Endodermal cell (in vitro differentiated cells): ENCODE data around the gene ANKRD10. TPM values are rescaled to one million over a fixed set of nuclear protein-coding genes. Genes with fewer than 3 reads are reported as not detected.
A peak's percentile ranks its signal among the peaks of the same experiment; 100 is the strongest.

Experiments
- DNase-seq: peaks from one replicate; pipeline ENCODE4 v3.0.0-alpha.2; 2017
- H3K27ac ChIP-seq: 2 replicates; pipeline ENCODE4 v1.5.1; 2013; ENCODE audit warnings: mild to moderate bottlenecking, low read depth, low read length, moderate library complexity
- H3K27me3 ChIP-seq: 2 replicates; pipeline ENCODE4 v1.6.1; 2013; ENCODE audit warnings: mild to moderate bottlenecking, low read length, moderate library complexity; ENCODE audit not compliant: insufficient read depth, control insufficient read depth, poor library complexity, severe bottlenecking
- H3K36me3 ChIP-seq: 2 replicates; pipeline ENCODE4 v1.7.0; 2013; ENCODE audit warnings: mild to moderate bottlenecking, low read length, moderate library complexity; ENCODE audit not compliant: control insufficient read depth, insufficient read depth
- H3K4me1 ChIP-seq: one replicate; pipeline ENCODE4 v1.7.0; 2013; ENCODE audit warnings: low read length; ENCODE audit not compliant: control insufficient read depth, insufficient read depth
- H3K4me3 ChIP-seq: 2 replicates; pipeline ENCODE4 v1.5.1; 2013; ENCODE audit warnings: mild to moderate bottlenecking, low read length, moderate library complexity
- H3K9ac ChIP-seq: 2 replicates; pipeline ENCODE4 v1.6.1; 2013; ENCODE audit warnings: mild to moderate bottlenecking, low read length, moderate library complexity; ENCODE audit not compliant: poor library complexity, severe bottlenecking; ENCODE audit errors: extremely low read depth
- H3K9me3 ChIP-seq: 2 replicates; pipeline ENCODE4 v1.6.1; 2013; ENCODE audit warnings: mild to moderate bottlenecking, low read length, moderate library complexity; ENCODE audit not compliant: control insufficient read depth
- H3K27ac Mint-ChIP-seq: 2 replicates; pipeline ENCODE4 v1.8.0; 2020; ENCODE audit warnings: mixed read lengths
- H3K27me3 Mint-ChIP-seq: 2 replicates; pipeline ENCODE4 v1.8.0; 2021; ENCODE audit warnings: mild to moderate bottlenecking, mixed read lengths; ENCODE audit not compliant: insufficient read depth
- H3K36me3 Mint-ChIP-seq: 2 replicates; pipeline ENCODE4 v1.8.0; 2020; ENCODE audit warnings: low read depth, mixed read lengths
- H3K4me1 Mint-ChIP-seq: 2 replicates; pipeline ENCODE4 v1.8.0; 2020; ENCODE audit warnings: mixed read lengths
- H3K4me3 Mint-ChIP-seq: 2 replicates; pipeline ENCODE4 v1.8.0; 2020; ENCODE audit warnings: mild to moderate bottlenecking, moderate library complexity, mixed read lengths
- H3K9me3 Mint-ChIP-seq: 2 replicates; pipeline ENCODE4 v1.8.0; 2020; ENCODE audit warnings: mild to moderate bottlenecking, mixed read lengths
- CTCF ChIP-seq: fragments of 200-600 bp; sonication (generic); conservative IDR thresholded peaks from 2 replicates; pipeline ENCODE4 v1.5.0; 2021; ENCODE audit warnings: antibody characterized with exemption, mild to moderate bottlenecking
- WGBS, 2 experiments: methylation state at CpG; one replicate each; pipeline versions ENCODE4 v1.1.5 to v1.1.7; 2013; ENCODE audit warnings: missing lambda C conversion rate in 2 of 2, mixed read lengths in 1 of 2; ENCODE audit not compliant: insufficient coverage in 1 of 2, insufficient read length in 1 of 2; 5-methylcytosine and 5-hydroxymethylcytosine counted together
- total RNA-seq, 2 donors: library from RNA; stranded (reverse); fragmentation: NEBNext Ultra II Directional in 1 of 2; extraction: Animal tissue kit (Norgen Biotek cat#: 25700) in 1 of 2; gene quantifications; 2 replicates in 1 of 2; 3 replicates in 1 of 2; pipeline ENCODE4 v1.2.1, GENCODE V29; 2021

Gene ANKRD10
- total RNA-seq, 2 donors from 2014 or later: 148 to 182 TPM

- Histone ChIP-seq H3K27me3 (no peaks in the 10 kb centered on the region), H3K27ac (peak overlapping the region; percentile 48), H3K4me3 (no peak overlapping the region), H3K4me1 (no peaks in the 10 kb centered on the region), H3K9ac (no peak overlapping the region), H3K36me3 (peaks cover 28% of the 10 kb centered on the region), H3K9me3 (no peaks in the 10 kb centered on the region)
- 86% methylated on average over 1 of the region's 3 CpGs; no CpG with 5 or more reads in 1 of the 2 experiments for WGBS, 2 experiments
- no peaks in the 10 kb centered on the region for H3K27me3 Mint-ChIP-seq
- H3K4me3 Mint-ChIP-seq: no peak overlapping the region
- H3K36me3 Mint-ChIP-seq: peaks cover 11% of the 10 kb centered on the region
- peak overlapping the region; percentile 50 for H3K27ac Mint-ChIP-seq
- no peak for TF ChIP-seq CTCF
- H3K9me3 Mint-ChIP-seq: no peaks in the 10 kb centered on the region
- no peak for DNase-seq
- peaks cover 12% of the 10 kb centered on the region for H3K4me1 Mint-ChIP-seq
Measured at GRCh38 chr13:110888390-110888789, 26.5 kb downstream of the ANKRD10 start.

- TF ChIP-seq CTCF: no peak
- peaks cover 5% of the 10 kb centered on the region for H3K36me3 Mint-ChIP-seq
- DNase-seq: peak; percentile 62
- 75 to 85% methylated on average over 9 of the region's 9 CpGs for WGBS, 2 experiments
- H3K4me1 Mint-ChIP-seq: peaks cover 12% of the 10 kb centered on the region
- Histone ChIP-seq H3K9ac (no peak overlapping the region), H3K27me3 (no peaks in the 10 kb centered on the region), H3K4me3 (no peak overlapping the region), H3K27ac (peak overlapping the region; percentile 48), H3K4me1 (no peaks in the 10 kb centered on the region), H3K36me3 (peaks cover 22% of the 10 kb centered on the region), H3K9me3 (no peaks in the 10 kb centered on the region)
- no peaks in the 10 kb centered on the region for H3K27me3 Mint-ChIP-seq
- H3K4me3 Mint-ChIP-seq: no peak overlapping the region
- no peaks in the 10 kb centered on the region for H3K9me3 Mint-ChIP-seq
- peak overlapping the region; percentile 61 for H3K27ac Mint-ChIP-seq
Measured at GRCh38 chr13:110887597-110888333, 27.1 kb downstream of the ANKRD10 start.

GRCh38 chr13:110886870-110887596 lies 27.8 kb downstream of the ANKRD10 start:
- Histone ChIP-seq H3K9ac (no peak overlapping the region), H3K27me3 (no peaks in the 10 kb centered on the region), H3K36me3 (peaks cover 17% of the 10 kb centered on the region), H3K9me3 (no peaks in the 10 kb centered on the region), H3K4me1 (no peaks in the 10 kb centered on the region), H3K27ac (no peak overlapping the region), H3K4me3 (no peak overlapping the region)
- Mint-ChIP-seq H3K4me3 (no peak overlapping the region), H3K4me1 (peaks cover 12% of the 10 kb centered on the region), H3K27ac (peak overlapping the region; percentile 61), H3K27me3 (no peaks in the 10 kb centered on the region), H3K9me3 (no peaks in the 10 kb centered on the region), H3K36me3 (no peaks in the 10 kb centered on the region)
- peak; percentile 58 for DNase-seq
- 82 to 93% methylated on average over 3 to 5 of the region's 5 CpGs for WGBS, 2 experiments
- no peak for TF ChIP-seq CTCF
